ENCODE results near the gene SPINK6. TPM values are rescaled to one million over a fixed set of nuclear protein-coding genes. Genes with fewer than 3 reads are reported as not detected.

SPINK6 gene
- total RNA-seq, 1 experiment from 2014 or later, result not detected

- no peak for TF ChIP-seq CTCF (IDR thresholded peaks at IDR 0.05 in 2 of 3, conservative IDR thresholded peaks at IDR 0.05 in 1 of 3; ENCODE audit: borderline replicate concordance in 1 of 3, insufficient read depth in 1 of 3, low read depth in 2 of 3, low read length in 2 of 3)
These were observed 26.4 kb upstream of the SPINK6 start (continued) for GRCh38 chr5:148176480-148176879.

- DNase-seq (ENCODE audit: low read depth, low spot score), result no peak
- Histone ChIP-seq H2AFZ (ENCODE audit: low read depth, low read length, poor library complexity, severe bottlenecking) (no peak overlapping the region), H4K20me1 (ENCODE audit: insufficient read depth) (no peaks in the 10 kb centered on the region), H3K27ac (ENCODE audit: low read depth, low read length) (no peak overlapping the region), H3K79me2 (ENCODE audit: insufficient read depth, low read length) (no peaks in the 10 kb centered on the region), H3K9ac (ENCODE audit: low read length) (no peak overlapping the region), H3K9me2 (ENCODE audit: insufficient read depth) (no peaks in the 10 kb centered on the region), H3K27me3 (ENCODE audit: insufficient read depth, low read length) (no peaks in the 10 kb centered on the region), H3K9me3 (ENCODE audit: control insufficient read depth in 1 of 2, insufficient read depth in 1 of 2, low read depth in 1 of 2, low read length in 2 of 2) (no peaks in the 10 kb centered on the region), H3K4me3 (replicated peaks in 1 of 2; ENCODE audit: low read depth in 1 of 2, low read length in 2 of 2) (no peak overlapping the region), H3K36me3 (ENCODE audit: control insufficient read depth in 1 of 2, insufficient read depth in 2 of 2, low read length in 2 of 2) (no peaks in the 10 kb centered on the region), H3K4me1 (ENCODE audit: control insufficient read depth in 1 of 2, insufficient read depth in 2 of 2, low read length in 2 of 2) (no peaks in the 10 kb centered on the region), H3K4me2 (ENCODE audit: low read length) (no peak overlapping the region)
- BruUV-seq (replicated peaks), result no TSS peak
- no peak for ATAC-seq
- intact Hi-C loops (cut with micrococcal nuclease), result loop anchor here (5.0 kb wide), 2 partner anchors 280 to 305 kb away; no protein-coding TSS in a partner anchor
- ChIA-PET CTCF (interaction anchor here (1.4 kb wide), 1 partner anchor 554 kb away, joined by 6 read pairs; no protein-coding TSS in a partner anchor), POLR2A (no interaction called here), RAD21 (ENCODE audit: low non-redundant PET in 1 of 2, low total read pairs in 2 of 2, uncharacterized antibody in 2 of 2, unreplicated experiment in 2 of 2) (no interaction called here)
- no peak for TF ChIP-seq RAD21 (IDR thresholded peaks at IDR 0.05; ENCODE audit: low read depth)
- no peak for TF ChIP-seq YY1 (IDR thresholded peaks at IDR 0.05; ENCODE audit: extremely low read depth, insufficient replicate concordance, low read depth, low read length)
- no peak for TF ChIP-seq POLR2AphosphoS5 (IDR thresholded peaks at IDR 0.05; ENCODE audit: low read depth, low read length)
- TF ChIP-seq SIN3A (IDR thresholded peaks at IDR 0.05; ENCODE audit: low read depth), result no peak
- TF ChIP-seq JUND (IDR thresholded peaks at IDR 0.05), result no peak
These were observed 25.6 kb upstream of the SPINK6 start for GRCh38 chr5:148177207-148177606.
